H1 (cell line): ENCODE results near the gene ZDHHC8. TPM values are rescaled to one million over a fixed set of nuclear protein-coding genes. Genes with fewer than 3 reads are reported as not detected.

ENCODE experiments used
- CTCF ChIA-PET: fragments of 300-600 bp; sonication (Branson Sonifier 250); formaldehyde crosslinking; loops from one replicate; lab custom pipeline; 2021; ENCODE audit not compliant: partially characterized antibody; lab: Charles Lee
- POLR2A ChIA-PET: fragments of 300-600 bp; sonication (Branson Sonifier 250); formaldehyde crosslinking; loops from one replicate; lab custom pipeline; 2021; ENCODE audit warnings: inconsistent platforms; ENCODE audit not compliant: partially characterized antibody; lab: Charles Lee
- DNase-seq, 2 experiments: peaks; one replicate each; pipeline versions ENCODE4 v3.0.0 to v3.0.0-alpha.2; 2010 to 2022; ENCODE audit warnings: low spot score in 2 of 2, low read depth in 1 of 2, mixed read lengths in 1 of 2
- FAIRE-seq: peaks from 2 replicates; lab custom pipeline; 2011; peaks lifted over from hg19 to GRCh38; lab: Jason Lieb, UNC
- H2AFZ ChIP-seq: 2 replicates; pipeline ENCODE4 v1.8.1; 2012; ENCODE audit warnings: low read length, inconsistent platforms
- H2AK5ac ChIP-seq: 2 replicates; pipeline ENCODE4 v1.6.1; 2013; ENCODE audit warnings: low read depth, low read length
- H2BK120ac ChIP-seq: replicated peaks from 2 replicates; pipeline ENCODE3; 2013; ENCODE audit warnings: low read depth, low read length, inconsistent platforms
- H2BK12ac ChIP-seq: 2 replicates; pipeline ENCODE4 v1.6.1; 2013; ENCODE audit warnings: low read depth, low read length
- H2BK15ac ChIP-seq: 2 replicates; pipeline ENCODE4 v1.6.1; 2013; ENCODE audit warnings: low read length
- H2BK20ac ChIP-seq: 2 replicates; pipeline ENCODE4 v1.6.1; 2013; ENCODE audit warnings: low read length
- H2BK5ac ChIP-seq: 2 replicates; pipeline ENCODE4 v1.6.1; 2013; ENCODE audit warnings: low read depth, low read length
- H3K14ac ChIP-seq: 2 replicates; pipeline ENCODE4 v1.6.1; 2013; ENCODE audit warnings: inconsistent platforms; ENCODE audit not compliant: insufficient read length
- H3K18ac ChIP-seq: 2 replicates; pipeline ENCODE4 v1.6.1; 2013; ENCODE audit warnings: low read length; ENCODE audit errors: extremely low read depth
- H3K23ac ChIP-seq: 2 replicates; pipeline ENCODE4 v1.6.1; 2013; ENCODE audit warnings: inconsistent platforms; ENCODE audit not compliant: insufficient read length
- H3K23me2 ChIP-seq: 2 replicates; pipeline ENCODE4 v1.6.1; 2013; ENCODE audit warnings: low read depth, low read length
- H3K27ac ChIP-seq: 2 replicates; pipeline ENCODE4 v1.6.1; 2011; ENCODE audit warnings: low read depth, low read length, inconsistent platforms
- H3K27me3 ChIP-seq, 4 experiments: replicated peaks in 1 of 4; 1 replicate in 1 of 4; 2 replicates in 3 of 4; pipeline versions ENCODE4 v1.6.1 to v1.8.1; 2011 to 2013; ENCODE audit warnings: low read length in 3 of 4, mild to moderate bottlenecking in 3 of 4, inconsistent platforms in 2 of 4, mixed read lengths in 2 of 4, moderate library complexity in 1 of 4; ENCODE audit not compliant: control insufficient read depth in 3 of 4, insufficient read depth in 3 of 4; ENCODE audit errors: extremely low read depth in 1 of 4
- H3K36me3 ChIP-seq, 4 experiments: 2 replicates each; pipeline versions ENCODE4 v1.6.1 to v1.8.1; 2011 to 2013; ENCODE audit warnings: mild to moderate bottlenecking in 4 of 4, low read length in 3 of 4, moderate library complexity in 2 of 4, control low read depth in 1 of 4, inconsistent platforms in 1 of 4; ENCODE audit not compliant: insufficient read depth in 4 of 4, control insufficient read depth in 2 of 4
- H3K4ac ChIP-seq: replicated peaks from 2 replicates; pipeline ENCODE3; 2013; ENCODE audit warnings: low read length, low read depth, mixed read lengths, inconsistent platforms; ENCODE audit not compliant: insufficient read length
- H3K4me1 ChIP-seq, 4 experiments: replicated peaks in 1 of 4; 1 replicate in 1 of 4; 2 replicates in 3 of 4; pipeline versions ENCODE4 v1.6.1 to v1.8.1; 2011 to 2013; ENCODE audit warnings: low read length in 3 of 4, inconsistent platforms in 2 of 4, mixed read lengths in 1 of 4; ENCODE audit not compliant: insufficient read depth in 4 of 4, control insufficient read depth in 3 of 4
- H3K4me2 ChIP-seq, 2 experiments: 2 replicates each; pipeline versions ENCODE4 v1.6.1 to v1.8.1; 2011 to 2013; ENCODE audit warnings: low read depth in 2 of 2, low read length in 2 of 2, control low read depth in 1 of 2, inconsistent platforms in 1 of 2, mild to moderate bottlenecking in 1 of 2; ENCODE audit not compliant: insufficient read depth in 1 of 2
- H3K4me3 ChIP-seq, 4 experiments: fragments of 200-600, 300-600 bp in 1 of 4; sonication (generic), shearing (Covaris generic), sonication (Bioruptor Twin) in 1 of 4; 2 replicates each; pipeline versions ENCODE4 v1.5.1 to v1.8.1; 2011 to 2016; ENCODE audit warnings: low read length in 4 of 4, low read depth in 3 of 4, control low read depth in 2 of 4, inconsistent platforms in 2 of 4, mild to moderate bottlenecking in 2 of 4, mixed read lengths in 1 of 4, moderate library complexity in 1 of 4; ENCODE audit not compliant: insufficient read depth in 2 of 4; ENCODE audit errors: extremely low read depth in 1 of 4
- H3K56ac ChIP-seq: replicated peaks from 2 replicates; pipeline ENCODE3; 2013; ENCODE audit warnings: low read depth, mild to moderate bottlenecking, mixed read lengths, low read length, inconsistent platforms; ENCODE audit not compliant: insufficient read length
- H3K79me1 ChIP-seq: 2 replicates; pipeline ENCODE4 v1.6.1; 2013; ENCODE audit warnings: low read depth, low read length, control low read depth
- H3K79me2 ChIP-seq, 2 experiments: 2 replicates each; pipeline versions ENCODE4 v1.6.1 to v1.8.1; 2012 to 2013; ENCODE audit warnings: low read length in 2 of 2, mild to moderate bottlenecking in 2 of 2, inconsistent platforms in 1 of 2; ENCODE audit not compliant: insufficient read depth in 2 of 2, control insufficient read depth in 1 of 2
- H3K9ac ChIP-seq, 4 experiments: replicated peaks in 1 of 4; 1 replicate in 1 of 4; 2 replicates in 3 of 4; pipeline versions ENCODE4 v1.6.1 to v1.8.1; 2011 to 2013; ENCODE audit warnings: low read depth in 3 of 4, low read length in 3 of 4, control low read depth in 2 of 4, mild to moderate bottlenecking in 2 of 4, moderate library complexity in 2 of 4, inconsistent platforms in 1 of 4; ENCODE audit errors: extremely low read depth in 1 of 4
- H3K9me3 ChIP-seq, 2 experiments: 2 replicates each; pipeline versions ENCODE4 v1.6.1 to v1.8.1; 2012 to 2013; ENCODE audit warnings: mild to moderate bottlenecking in 2 of 2, moderate library complexity in 2 of 2, control low read depth in 1 of 2, inconsistent platforms in 1 of 2, low read depth in 1 of 2, low read length in 1 of 2, mixed read lengths in 1 of 2; ENCODE audit not compliant: insufficient read depth in 2 of 2
- H4K20me1 ChIP-seq, 2 experiments: replicated peaks in 1 of 2; 2 replicates each; pipeline versions ENCODE3 to v1.8.1; 2011 to 2013; ENCODE audit warnings: inconsistent platforms in 2 of 2, low read length in 2 of 2, mild to moderate bottlenecking in 1 of 2; ENCODE audit not compliant: insufficient read depth in 2 of 2, control insufficient read depth in 1 of 2
- H4K5ac ChIP-seq: 2 replicates; pipeline ENCODE4 v1.6.1; 2013; ENCODE audit warnings: low read length, low read depth, mixed read lengths, inconsistent platforms; ENCODE audit not compliant: insufficient read length
- H4K8ac ChIP-seq: 2 replicates; pipeline ENCODE4 v1.8.0; 2013; ENCODE audit warnings: mild to moderate bottlenecking, moderate library complexity, low read length, inconsistent platforms; ENCODE audit not compliant: insufficient read depth; ENCODE audit errors: extremely low read depth
- H4K91ac ChIP-seq: replicated peaks from 2 replicates; pipeline ENCODE3; 2013; ENCODE audit warnings: low read length, mixed read lengths, inconsistent platforms; ENCODE audit not compliant: insufficient read length
- HDAC6 ChIP-seq: IDR thresholded peaks from one replicate; pipeline ENCODE4 v1.7.1; 2012; ENCODE audit warnings: low read depth, mild to moderate bottlenecking, inconsistent platforms, low read length, moderate library complexity
- JUN ChIP-seq: IDR thresholded peaks from 2 replicates; pipeline ENCODE4 v1.6.1; 2011; ENCODE audit warnings: low read depth, mild to moderate bottlenecking, improper control_type of control experiment, low read length
- POLR2A ChIP-seq, 2 experiments: IDR thresholded peaks; 1 replicate in 1 of 2; 2 replicates in 1 of 2; pipeline ENCODE4 v1.6.1; 2011; ENCODE audit warnings: low read depth in 2 of 2, low read length in 2 of 2, mild to moderate bottlenecking in 2 of 2; ENCODE audit errors: control extremely low read depth in 1 of 2
- POLR2AphosphoS5 ChIP-seq: IDR thresholded peaks from 2 replicates; pipeline ENCODE4 v1.6.1; 2011; ENCODE audit warnings: low read depth, low read length
- RXRA ChIP-seq: IDR thresholded peaks from 2 replicates; pipeline ENCODE4 v1.6.1; 2011; ENCODE audit warnings: low read depth, mild to moderate bottlenecking, low read length, moderate library complexity; ENCODE audit not compliant: insufficient read depth
- SIN3A ChIP-seq, 2 experiments: IDR thresholded peaks in 1 of 2; conservative IDR thresholded peaks in 1 of 2; 2 replicates each; pipeline ENCODE4 v1.6.1; 2011 to 2012; ENCODE audit warnings: low read length in 2 of 2, improper control_type of control experiment in 1 of 2, low read depth in 1 of 2, mild to moderate bottlenecking in 1 of 2
- SP1 ChIP-seq: IDR thresholded peaks from 2 replicates; pipeline ENCODE4 v1.6.1; 2011; ENCODE audit warnings: low read depth, low read length
- SP2 ChIP-seq: IDR thresholded peaks from 2 replicates; pipeline ENCODE4 v1.6.1; 2012; ENCODE audit warnings: mild to moderate bottlenecking, low read length, inconsistent platforms
- ZNF274 ChIP-seq: IDR thresholded peaks from 2 replicates; pipeline ENCODE4 v1.7.0; 2012; ENCODE audit warnings: low read length, borderline replicate concordance; ENCODE audit errors: extremely low read depth
- WGBS, 2 experiments: shearing (Covaris generic) in 1 of 2; methylation state at CpG; one replicate each; pipeline versions ENCODE4 v1.1.6 to v1.1.7; 2013 to 2015; ENCODE audit warnings: low lambda C conversion rate in 2 of 2, mixed read lengths in 2 of 2, inconsistent platforms in 1 of 2, low coverage in 1 of 2, missing lambda C conversion rate in 1 of 2; ENCODE audit not compliant: insufficient replicate concordance in 2 of 2, insufficient coverage in 1 of 2, insufficient read length in 1 of 2; ENCODE audit errors: extremely low coverage in 1 of 2, missing lambda C conversion rate in 1 of 2; 5-methylcytosine and 5-hydroxymethylcytosine counted together
- polyA plus RNA-seq, 7 experiments: library from polyadenylated mRNA; depleted of rRNA in 3 of 7; stranded (reverse) in 5 of 7; unstranded in 2 of 7; fragments of >200 nt in 5 of 7; fragments of 200-250 nt in 2 of 7; gene quantifications; 1 replicate in 5 of 7; 2 replicates in 1 of 7; 4 replicates in 1 of 7; pipeline versions ENCODE4 v1.2.1 to v1.2.3, GENCODE V29; 2011 to 2013; ENCODE audit warnings: missing spikeins in 2 of 7, mixed read lengths in 2 of 7
- total RNA-seq: library from RNA; stranded (reverse); fragmentation: NEBNext Ultra II Directional; extraction: Animal tissue kit (Norgen Biotek cat#: 25700); gene quantifications from 2 replicates; pipeline ENCODE4 v1.2.1, GENCODE V29; 2021

Gene ZDHHC8
- total and polyA plus RNA-seq, 2 of the 8 experiments (the other 6 are each of a cell fraction or from before 2014, with no cell fraction given): 18.6 to 65.6 TPM

- no peak overlapping the region for H3K4ac ChIP-seq
- WGBS, 2 experiments: 93% methylated on average over 19 of the region's 19 CpGs; no CpG with 5 or more reads in 1 of the 2 experiments
- POLR2A ChIA-PET: interaction anchor here (1.1 to 22.7 kb wide), 8 partner anchors 8 to 142 kb away, joined by 3 to 598 read pairs (median 8); partner anchors contain the start of gene ZDHHC8
Observed at GRCh38 chr22:20113551-20114310, 17.9 kb upstream of the ZDHHC8 start.

More at GRCh38 chr22:20113551-20114310, 17.9 kb upstream of the ZDHHC8 start:
- H2BK15ac ChIP-seq: no peak overlapping the region
- no peak overlapping the region for H2BK5ac ChIP-seq
- H3K27me3 ChIP-seq: no peaks in the 10 kb centered on the region
- no peak overlapping the region for H3K18ac ChIP-seq
- peaks cover 7 to 28% of the 10 kb centered on the region in 2 experiments for H3K79me2 ChIP-seq
- TF ChIP-seq RXRA: no peak
- peak; percentile 69; the same call in 1 of the 2 replicates for TF ChIP-seq POLR2AphosphoS5
- TF ChIP-seq POLR2A (IDR thresholded peaks at IDR 0.05; ENCODE audit: control extremely low read depth in 1 of 2, low read depth in 2 of 2, low read length in 2 of 2): peak in 1 of 2 experiments; percentile 35; a peak in 1 of 3 replicates
- no peak for TF ChIP-seq ZNF274
- TF ChIP-seq SP1: no peak
- no peak for TF ChIP-seq SIN3A (conservative IDR thresholded peaks at IDR 0.05 in 1 of 2, IDR thresholded peaks at IDR 0.05 in 1 of 2; ENCODE audit: low read depth in 1 of 2, low read length in 2 of 2)
- no peak for TF ChIP-seq JUN
- no peak for TF ChIP-seq SP2
- no peak for TF ChIP-seq HDAC6
- H3K23ac ChIP-seq: no peak overlapping the region
- H3K56ac ChIP-seq: no peak overlapping the region
- FAIRE-seq (no peak), DNase-seq (no peak)
- no peak overlapping the region for H2BK120ac ChIP-seq
- H4K20me1 ChIP-seq: peaks cover 9 to 21% of the 10 kb centered on the region in 2 experiments
- peaks cover 0 to 3% (median 2%) of the 10 kb centered on the region in 4 experiments; a peak in 5 of 7 replicates for H3K4me1 ChIP-seq
- H3K9ac ChIP-seq: no peak overlapping the region
- H3K4me3 ChIP-seq: no peak overlapping the region
- H3K9me3 ChIP-seq: no peaks in the 10 kb centered on the region
- no peaks in the 10 kb centered on the region; the same call in 1 of the 2 replicates for H3K23me2 ChIP-seq
- no peak overlapping the region for H2AFZ ChIP-seq
- H2AK5ac ChIP-seq: no peak overlapping the region
- H2BK12ac ChIP-seq: no peak overlapping the region
- no peak overlapping the region for H4K5ac ChIP-seq
- H4K91ac ChIP-seq: no peak overlapping the region
- no peak overlapping the region for H3K27ac ChIP-seq
- H4K8ac ChIP-seq: peak overlapping the region; percentile 45
- H3K14ac ChIP-seq: no peak overlapping the region
- H2BK20ac ChIP-seq: no peak overlapping the region
- CTCF ChIA-PET: interaction anchor here (1.6 kb wide), 1 partner anchor 20 kb away, joined by 4 read pairs; no protein-coding TSS in a partner anchor
- H3K4me2 ChIP-seq: no peak overlapping the region
- peaks cover 4% of the 10 kb centered on the region; the same call in 1 of the 2 replicates for H3K79me1 ChIP-seq
- peaks cover 19 to 41% (median 34%) of the 10 kb centered on the region in 4 experiments for H3K36me3 ChIP-seq
